GM19043 (cell line): ENCODE results near the gene PPP2R2C.

Source experiments
- ATAC-seq: cut with Tn5 transposase; IDR thresholded peaks from one replicate; pipeline ENCODE4 v1.9.1; 2021; ENCODE audit warnings: low read depth; ENCODE audit not compliant: unreplicated experiment

Gene PPP2R2C

DNA sequence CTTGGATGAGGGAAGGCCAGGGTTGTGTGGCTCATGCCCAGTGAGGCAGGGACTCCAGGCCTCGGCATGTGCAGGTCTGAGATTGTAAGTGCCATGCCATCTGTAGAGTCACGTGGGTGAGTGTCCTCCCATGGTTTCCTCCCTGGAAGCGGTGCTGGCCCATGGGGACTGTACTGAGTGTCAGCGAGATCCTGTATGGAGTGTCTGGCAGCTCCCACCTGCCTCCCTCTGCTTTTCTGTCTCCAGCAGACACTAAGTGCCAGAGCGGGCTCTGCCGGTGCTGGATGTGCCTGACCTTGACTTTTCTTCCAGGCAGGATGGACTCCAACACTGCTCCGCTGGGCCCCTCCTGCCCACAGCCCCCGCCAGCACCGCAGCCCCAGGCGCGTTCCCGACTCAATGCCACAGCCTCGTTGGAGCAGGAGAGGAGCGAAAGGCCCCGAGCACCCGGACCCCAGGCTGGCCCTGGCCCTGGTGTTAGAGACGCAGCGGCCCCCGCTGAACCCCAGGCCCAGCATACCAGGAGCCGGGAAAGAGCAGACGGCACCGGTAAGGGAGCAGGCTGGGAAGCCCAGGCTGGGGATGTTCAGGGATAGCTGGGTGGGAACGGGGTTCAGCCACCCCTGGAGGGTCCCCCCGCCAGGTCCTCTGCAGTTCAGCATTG is 195.1 kb downstream of the PPP2R2C start:
- ATAC-seq, result no peak

- ATAC-seq, result no peak
These were observed 196.3 kb downstream of the PPP2R2C start for GRCh38 chr4:6275898-6276806.

- ATAC-seq, result no peak
These were observed 197.1 kb downstream of the PPP2R2C start for GRCh38 chr4:6275351-6275750.

- no peak for ATAC-seq
These were observed 198.8 kb downstream of the PPP2R2C start for GRCh38 chr4:6273661-6273990.

- no peak for ATAC-seq
These were observed 199.4 kb downstream of the PPP2R2C start for GRCh38 chr4:6272863-6273660.

DNA sequence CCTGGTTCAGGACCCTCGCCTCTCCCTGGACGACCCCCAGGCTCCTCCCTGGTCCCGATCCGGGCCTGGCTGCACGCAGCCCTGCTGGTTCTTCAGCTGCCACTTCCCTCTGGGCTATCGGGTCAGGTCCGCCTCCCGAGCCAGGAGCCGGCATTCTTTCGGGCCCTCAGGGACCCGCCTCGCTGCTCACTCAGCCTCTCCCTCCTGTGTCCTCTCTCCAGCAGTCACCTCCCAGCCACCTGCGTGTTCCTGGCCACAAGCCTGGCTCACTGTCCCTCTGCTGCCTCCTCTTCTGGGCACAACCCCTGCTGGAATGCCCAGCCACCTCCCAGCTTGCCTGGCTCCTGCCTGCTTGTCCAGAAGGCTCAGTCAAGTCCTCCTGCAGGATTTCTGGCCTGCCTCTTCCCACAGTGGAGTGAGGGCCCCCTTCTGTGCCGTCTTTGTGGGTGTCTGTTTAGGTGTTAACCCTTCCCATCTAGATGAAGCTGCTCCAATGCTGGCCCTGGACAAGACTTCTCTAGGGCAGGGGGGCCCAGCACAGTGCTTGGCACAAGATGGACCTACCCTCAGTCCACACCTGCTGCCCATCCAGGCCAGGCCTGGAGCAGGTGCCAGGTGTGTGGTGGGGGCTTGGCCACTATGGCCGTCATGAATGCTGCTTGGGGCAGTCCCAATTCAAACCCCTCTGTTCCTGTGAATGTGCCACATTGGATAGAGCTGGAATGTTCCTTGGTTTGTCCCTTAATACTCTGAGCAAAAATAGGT is 200.5 kb downstream of the PPP2R2C start:
- no peak for ATAC-seq

DNA sequence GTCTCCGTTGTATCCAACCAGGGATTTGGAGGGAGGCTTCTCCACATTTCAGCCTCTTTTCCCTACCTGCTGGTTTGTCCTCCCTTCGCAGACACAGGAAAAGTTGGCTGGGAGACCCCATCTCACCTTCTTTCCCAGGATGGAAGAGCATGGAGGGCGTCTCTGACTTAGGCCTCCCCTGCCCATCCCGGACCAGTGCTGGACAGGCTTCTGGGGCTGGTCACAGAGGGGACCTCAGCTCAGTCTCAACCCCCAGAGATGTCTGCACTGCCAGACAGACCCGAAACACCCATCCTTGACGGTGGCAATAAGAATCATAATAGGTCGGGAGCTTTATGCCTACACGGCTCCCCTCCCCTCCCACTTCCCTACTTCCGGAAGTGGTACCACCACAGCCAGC is 201.2 kb downstream of the PPP2R2C start:
- ATAC-seq, result no peak

DNA sequence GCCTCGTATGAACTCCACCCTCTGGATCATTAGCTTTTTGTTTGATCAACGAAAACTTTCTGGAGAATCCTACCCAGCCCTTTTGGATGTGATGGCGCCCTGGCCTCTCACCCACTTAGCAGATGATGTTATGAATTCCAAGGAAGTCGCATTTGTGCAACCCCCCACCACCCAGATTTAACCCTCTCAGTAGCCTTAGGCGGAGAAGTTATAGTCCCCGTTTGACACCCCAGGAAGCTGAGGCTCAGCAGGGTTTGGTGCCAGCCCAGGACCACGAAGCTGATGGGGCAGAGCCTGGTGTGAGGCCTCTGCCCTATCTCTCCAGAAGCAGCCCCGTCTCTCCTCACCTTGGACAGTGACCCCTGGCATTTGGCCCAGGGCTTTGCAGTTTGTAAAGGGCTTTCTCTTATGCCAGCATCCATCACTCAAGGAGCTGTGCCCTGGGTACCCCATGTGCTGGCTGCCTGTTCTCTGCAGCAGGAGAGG is 201.7 kb downstream of the PPP2R2C start:
- ATAC-seq, result no peak
